NCI-H187 treated with DMSO at 0.1 percent for 48 hours (cell line): ENCODE results near the gene AMER2.

Source experiments
- DNase-seq: peaks from one replicate; lab custom pipeline; 2025; lab: John Stamatoyannopoulos, UW

The AMER2 gene, protein sequence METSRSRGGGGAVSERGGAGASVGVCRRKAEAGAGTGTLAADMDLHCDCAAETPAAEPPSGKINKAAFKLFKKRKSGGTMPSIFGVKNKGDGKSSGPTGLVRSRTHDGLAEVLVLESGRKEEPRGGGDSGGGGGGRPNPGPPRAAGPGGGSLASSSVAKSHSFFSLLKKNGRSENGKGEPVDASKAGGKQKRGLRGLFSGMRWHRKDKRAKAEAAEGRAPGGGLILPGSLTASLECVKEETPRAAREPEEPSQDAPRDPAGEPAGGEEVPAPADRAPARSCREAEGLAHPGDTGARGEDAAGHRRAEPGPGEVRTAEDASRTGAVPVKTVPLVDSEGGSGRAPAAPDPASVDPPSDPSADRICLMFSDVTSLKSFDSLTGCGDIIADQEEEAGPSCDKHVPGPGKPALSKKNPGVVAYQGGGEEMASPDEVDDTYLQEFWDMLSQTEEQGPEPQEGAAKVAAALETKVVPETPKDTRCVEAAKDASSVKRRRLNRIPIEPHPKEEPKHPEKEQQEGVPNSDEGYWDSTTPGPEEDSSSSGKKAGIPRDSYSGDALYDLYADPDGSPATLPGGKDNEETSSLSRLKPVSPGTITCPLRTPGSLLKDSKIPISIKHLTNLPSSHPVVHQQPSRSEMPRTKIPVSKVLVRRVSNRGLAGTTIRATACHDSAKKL

DNA sequence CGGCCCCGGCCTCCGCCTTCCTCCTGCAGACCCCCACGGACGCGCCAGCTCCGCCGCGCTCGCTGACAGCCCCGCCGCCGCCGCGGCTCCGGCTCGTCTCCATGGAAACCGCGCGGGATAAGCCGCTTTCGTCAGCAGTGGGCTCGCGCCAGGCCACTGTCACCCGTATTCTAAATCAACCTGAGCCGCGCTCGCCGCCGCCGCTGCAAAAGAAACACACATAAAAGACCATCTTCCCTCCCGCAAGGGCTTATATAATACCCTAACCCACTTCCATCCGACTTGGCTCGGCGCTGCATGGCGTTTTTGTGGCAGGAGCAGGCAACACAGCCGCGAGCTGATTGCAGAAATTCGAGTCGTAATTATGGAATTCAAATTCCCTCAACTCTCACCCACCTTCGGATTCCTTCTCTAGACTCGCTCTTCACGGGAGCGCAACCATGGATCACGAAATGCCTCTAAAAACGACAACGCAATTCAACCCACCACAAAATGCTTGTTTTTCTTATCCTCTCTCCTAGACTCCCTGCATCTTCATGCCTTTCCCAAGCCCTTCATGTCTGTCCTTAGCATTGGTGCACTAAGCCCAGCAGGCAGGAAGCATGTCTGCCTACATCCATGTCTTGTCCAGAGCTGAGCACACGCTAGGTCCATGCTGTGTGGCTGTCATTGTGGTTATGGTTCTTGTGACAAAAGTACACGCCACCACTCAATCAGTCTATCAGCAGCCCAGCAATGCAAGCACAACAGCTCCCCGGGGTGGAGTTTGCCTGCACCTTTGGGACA, at the start of gene AMER2:
TSS of gene AMER2 (minus strand) at position 772 of the 786 bp plus-strand sequence. CDS start at position 103, 669 bp downstream.
- no peak for DNase-seq

DNA sequence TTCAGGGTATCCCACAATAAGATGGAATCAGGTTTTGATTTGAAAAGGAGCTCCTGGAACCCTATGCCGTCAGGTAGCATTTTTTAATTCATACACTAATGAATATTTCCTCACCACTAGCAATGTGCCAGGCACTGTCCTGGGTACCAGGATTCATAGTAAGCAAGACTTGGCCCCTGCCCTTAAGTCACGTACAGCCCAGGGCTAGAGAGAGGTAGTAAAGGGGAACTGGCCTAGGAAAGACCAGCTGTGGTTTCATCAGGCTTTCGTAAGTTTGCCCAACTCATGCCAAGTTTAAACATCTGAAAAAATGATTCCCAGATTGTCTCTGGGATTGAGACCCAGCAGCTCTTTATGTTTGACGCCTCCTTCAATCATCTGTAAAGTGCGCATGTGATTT, 45.9 kb upstream of the AMER2 start:
- no peak for DNase-seq

DNA sequence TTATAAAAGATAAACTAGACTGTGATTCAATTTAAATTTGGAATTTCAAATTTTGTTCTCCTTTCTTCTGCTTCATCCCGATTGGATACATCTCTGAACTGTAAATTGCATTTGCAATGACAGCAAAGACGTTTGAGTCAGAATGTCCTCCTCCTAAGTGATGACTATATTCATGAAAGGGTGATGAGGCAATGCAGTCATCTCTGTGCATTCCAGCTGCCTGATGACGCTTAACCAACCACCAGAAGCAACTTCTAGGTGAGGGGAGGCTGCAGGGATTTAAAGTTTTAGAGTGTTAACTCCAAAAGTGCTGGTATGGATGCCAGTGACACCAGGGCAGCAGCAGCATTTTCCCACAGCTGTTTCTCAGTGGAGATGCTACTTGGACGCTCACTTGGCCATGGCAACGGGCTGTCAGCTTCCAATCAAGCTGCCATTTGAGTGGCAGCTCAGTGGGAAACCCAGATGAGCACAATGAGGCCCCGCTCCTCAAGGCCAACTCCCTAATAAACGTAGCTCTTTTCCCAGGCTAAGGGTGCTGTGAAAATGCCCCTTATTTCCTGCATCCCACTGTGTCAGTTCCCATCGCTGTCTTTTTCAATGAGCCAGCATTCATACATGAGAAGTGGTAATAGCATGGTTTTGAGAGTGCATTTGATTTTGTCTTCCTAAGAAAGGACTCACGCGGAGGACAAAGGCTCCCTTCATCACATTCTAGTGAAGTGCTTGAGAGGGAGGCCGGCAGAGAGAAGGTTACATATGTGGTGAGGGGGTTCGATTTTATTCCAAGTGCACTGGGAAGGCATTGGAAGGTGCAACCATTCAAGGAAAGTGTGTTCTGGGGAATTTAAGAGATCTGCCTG, 45.2 kb upstream of the AMER2 start:
- DNase-seq = no peak

DNA sequence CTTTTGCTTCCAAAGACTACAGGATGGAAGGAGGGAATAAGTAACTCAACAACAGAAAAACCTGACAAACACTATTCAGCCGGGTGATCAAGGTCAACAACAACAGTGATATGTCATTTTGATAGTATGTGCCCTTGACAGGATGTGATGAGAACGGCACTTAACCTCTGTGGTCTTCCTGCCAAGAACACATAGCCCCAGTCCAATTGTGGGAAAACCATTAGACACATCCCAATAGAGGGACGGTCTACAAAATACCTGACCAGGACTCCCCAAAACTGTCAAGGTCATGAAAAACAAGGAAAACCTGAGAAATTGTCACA, 43.1 kb upstream of the AMER2 start:
- DNase-seq = no peak

DNA sequence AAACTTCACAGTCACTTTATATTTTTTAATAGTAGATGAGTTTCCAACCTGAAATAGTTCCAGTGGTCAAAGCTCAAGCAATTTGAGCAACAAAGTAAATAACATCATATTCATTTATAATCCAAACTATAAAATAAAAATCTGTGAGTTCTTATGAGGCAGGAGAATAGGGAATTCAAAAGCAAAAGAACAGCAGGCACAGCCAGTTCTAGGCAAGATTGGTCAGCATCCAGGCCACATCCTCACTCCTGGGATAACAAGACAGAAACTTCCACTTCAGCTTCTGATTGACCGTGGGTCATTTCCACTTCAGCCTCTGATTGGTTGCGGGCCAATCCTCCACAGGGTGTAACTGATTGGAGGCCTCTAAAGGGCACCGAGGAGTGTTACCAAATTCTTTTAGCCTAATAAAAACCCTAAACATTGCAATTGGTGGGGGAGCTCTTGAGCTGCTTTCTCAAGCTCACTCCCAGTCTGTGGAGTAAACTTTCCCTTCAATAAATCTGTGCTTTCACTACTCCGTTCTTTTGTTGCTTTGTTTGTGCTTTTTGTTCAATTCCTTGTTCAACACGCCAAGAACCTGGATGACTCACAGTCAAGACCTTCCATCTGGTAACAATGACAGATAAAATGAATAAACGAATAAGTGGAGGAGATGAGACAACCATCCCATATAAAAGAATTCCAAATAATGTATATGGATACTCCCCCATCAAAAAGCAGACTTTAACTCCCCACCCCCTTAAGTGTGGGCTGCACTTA, 42.6 kb upstream of the AMER2 start:
- no peak for DNase-seq

DNA sequence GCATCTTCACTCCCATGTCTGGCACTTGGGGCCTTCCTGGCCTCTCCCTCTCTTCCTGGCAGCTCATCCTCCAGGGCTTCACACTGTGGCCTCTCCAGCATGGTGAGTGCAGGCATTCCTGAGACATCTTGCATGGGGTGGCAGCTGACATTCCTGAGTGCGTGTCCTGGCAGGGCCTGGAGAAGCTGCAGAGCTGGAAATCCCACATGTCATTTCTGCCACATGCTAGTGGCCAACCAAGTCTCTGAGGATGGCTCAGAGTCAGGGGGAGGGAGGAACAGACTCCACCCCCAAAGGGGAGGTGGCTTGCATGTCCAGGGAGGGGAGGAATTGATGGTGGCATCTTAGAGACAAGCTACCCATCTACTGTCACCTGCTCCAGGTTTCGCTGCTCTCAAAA, 41.6 kb upstream of the AMER2 start:
- no peak for DNase-seq

DNA sequence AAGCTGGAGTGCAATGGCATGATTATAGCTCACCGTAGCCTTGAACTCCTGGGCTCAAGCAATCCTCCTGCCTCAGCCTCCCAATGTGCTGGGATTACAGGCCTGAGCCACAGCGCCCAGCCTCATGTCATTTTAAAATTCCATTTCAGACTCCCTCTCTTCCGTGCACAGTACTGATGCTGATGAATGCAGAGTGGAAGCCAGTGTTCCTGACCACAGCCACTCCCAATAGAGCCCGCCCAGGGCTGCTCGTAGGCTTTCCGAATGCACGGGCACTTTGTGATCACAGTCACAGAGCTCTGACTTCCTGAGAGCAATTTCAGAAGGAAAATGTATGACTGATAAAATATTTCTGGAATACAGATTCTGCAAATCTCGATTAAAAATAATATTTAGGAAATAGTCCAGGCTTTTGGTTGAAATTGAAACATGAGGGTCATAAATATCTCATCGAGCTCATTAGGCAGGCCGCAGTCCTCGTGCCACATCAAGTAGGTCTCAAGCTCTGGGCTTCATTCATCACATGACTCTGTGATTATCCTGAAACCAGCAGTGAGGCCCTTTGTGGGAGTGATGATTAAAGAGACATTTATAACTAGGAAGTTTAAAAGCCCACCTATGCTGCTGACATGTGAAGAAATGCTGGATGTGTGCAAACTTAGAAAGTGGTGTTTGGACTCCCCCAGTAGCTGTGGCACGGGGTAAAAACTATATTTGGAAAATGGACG, 38.9 kb upstream of the AMER2 start:
- no peak for DNase-seq

DNA sequence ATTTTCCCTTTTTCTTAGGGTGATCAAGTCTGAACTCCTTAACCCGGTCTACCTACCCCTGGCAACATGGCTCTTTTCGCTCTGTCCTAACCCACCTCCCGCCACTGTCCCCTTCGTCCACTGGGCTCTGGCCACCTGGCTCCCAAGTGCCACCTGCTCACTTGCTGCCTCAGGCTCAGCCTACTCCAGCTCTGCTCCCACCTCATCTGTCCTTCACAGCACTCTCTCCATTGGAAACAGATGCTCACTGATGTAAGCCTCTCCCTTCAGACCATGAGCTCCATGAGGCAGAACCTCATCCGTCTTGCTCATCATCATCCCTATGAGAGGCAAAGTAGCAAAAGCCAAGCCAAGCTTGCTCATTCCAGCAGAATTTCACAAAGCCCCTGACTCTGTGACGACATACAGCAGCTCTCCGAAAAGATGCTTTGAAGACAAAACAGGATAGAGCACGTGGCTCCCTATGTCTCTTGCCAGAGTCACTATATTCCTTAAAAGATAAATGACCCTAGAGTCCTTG, 35.3 kb upstream of the AMER2 start:
- DNase-seq = no peak

DNA sequence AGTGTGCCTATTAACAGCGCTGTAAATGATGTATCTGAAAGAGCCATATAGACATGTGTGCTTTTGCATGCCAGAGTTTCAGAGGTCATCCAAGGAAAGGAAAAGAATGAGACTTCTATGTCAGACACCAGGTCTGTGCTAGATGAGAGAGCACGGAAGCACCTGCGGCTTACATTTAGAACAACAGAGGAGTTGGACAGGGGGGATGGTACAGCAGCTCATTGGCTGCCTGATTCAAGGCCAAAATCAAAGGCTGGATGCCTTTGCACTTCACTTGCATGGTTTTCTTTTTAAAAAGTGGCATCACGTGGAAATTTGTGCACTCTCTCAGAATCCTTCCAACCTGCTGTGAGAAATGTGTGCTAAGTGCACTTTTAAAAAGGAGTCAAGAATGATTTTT, 32.8 kb upstream of the AMER2 start:
- no peak for DNase-seq

DNA sequence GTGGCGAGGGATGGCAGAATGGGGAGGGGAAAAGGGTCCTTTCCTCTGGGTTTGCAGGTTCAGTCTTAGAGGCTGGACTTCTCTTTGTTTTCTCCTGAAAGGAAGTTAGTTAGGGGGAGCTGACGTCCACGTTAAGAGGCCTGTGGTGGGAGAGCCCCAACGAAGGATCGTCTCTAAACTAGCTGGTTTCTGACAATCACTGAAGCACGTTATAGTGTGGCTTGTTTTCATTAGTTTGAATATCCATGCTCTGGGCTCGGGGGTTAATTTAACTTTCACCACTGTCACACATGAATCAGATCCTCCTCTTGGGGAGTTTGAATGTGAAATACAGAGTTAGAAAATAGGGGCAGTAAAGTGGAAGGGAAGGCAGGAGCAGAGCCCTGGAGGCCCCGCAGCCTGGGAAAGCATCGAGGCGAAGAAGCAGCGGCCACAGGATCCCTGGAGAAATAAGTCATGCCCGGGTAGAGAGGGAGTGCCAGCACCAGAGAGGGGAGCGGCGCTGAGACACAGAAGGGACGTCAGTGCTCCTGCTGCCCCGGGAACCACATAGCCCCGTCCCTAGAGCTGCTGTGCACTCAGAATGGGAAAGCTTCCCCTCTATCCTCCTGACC, 31.1 kb upstream of the AMER2 start:
- no peak for DNase-seq

DNA sequence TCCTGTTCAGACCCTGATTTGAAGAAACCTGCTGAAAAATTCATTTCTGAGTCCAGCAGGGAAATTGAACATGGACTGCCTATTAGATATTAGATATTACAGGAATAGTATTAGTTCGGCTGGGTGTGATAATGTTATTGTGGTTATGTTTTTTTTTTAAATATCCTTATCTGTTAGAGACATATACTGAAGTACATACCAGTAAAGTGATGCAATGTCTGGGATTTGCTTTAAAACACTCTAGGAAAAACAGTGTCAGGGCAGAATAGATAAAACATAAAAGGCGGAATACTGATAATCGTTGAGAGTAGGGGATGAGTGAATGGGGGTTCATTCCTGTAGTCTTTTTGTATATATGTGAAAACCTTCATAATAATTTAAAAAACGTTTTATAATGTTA, 28.7 kb upstream of the AMER2 start:
- no peak for DNase-seq

DNA sequence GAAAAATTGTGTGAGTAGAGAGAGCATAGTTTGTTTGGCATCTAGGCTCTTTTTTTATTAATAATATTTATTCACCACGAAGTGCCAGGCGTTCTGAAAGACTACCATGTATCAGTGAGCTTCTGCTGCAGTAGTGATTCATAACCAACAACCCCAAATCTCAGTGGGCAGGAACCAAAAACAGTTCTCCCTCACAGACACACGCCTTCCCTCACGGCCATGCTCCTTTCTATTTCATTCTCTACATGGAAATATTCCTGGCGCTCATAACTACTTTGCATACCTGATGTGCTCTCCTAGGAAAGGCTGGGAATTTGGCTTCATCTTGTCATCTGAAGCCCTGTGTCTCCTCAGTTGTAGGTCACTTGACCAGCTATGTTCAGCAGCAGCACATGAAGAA, 26.6 kb upstream of the AMER2 start:
- DNase-seq = no peak

DNA sequence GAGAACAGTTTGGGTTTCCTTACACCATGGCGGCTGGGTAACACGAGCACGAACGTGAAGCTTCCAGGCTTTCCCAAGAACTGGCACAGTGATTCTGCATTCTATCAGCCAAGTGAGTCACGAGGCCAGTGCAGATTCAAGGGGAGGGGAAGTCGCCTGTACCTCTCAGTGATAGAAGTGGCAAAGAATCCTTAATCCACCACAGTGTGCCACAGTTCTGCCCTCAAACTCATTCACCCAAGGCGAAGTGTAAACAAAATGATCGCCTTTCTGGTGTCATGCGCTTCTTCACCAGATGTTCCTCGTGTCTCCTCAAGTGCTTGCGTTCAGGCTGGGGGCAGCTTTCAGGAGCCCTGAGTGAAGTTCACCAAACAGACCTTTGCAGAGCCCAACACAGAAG, 24.9 kb upstream of the AMER2 start:
- no peak for DNase-seq

DNA sequence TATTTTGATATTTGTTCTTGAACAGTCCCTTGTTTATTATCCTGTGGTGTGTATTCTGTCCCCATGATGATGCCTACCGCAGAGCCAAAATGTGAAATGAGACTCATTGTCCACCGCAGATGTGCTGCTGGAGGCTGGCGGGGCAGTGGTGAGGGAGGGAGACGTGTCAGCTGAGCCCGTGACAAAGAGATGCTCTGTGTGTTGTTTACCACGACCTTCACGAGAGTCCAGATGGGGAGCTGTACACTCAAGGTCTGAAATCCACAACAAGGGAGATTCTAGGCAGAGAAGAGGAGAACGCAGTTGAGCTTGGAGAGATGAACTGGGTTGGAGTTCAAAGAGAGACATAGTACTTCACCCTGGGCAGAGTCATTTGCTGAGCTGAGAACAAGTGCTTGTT, 20.8 kb upstream of the AMER2 start:
- no peak for DNase-seq

DNA sequence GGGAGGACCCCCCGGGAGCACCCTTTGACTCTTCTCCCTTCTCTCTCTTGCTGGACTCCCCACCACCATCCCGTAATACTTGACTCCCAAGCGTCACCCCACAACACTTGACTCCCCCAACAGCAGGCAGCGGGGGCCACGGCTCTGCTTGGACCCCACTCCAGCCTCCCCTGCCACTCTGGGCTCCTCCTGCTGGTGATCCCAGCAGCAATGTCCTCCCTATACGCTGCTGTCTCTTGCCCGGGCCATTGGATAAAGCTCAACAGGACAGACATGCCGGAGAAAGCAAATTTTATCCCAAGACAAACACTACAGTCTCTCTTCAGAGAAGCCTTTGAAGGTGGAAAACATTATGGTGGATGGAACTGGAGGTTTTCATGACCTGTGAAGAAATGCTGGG, 20.4 kb upstream of the AMER2 start:
- no peak for DNase-seq

DNA sequence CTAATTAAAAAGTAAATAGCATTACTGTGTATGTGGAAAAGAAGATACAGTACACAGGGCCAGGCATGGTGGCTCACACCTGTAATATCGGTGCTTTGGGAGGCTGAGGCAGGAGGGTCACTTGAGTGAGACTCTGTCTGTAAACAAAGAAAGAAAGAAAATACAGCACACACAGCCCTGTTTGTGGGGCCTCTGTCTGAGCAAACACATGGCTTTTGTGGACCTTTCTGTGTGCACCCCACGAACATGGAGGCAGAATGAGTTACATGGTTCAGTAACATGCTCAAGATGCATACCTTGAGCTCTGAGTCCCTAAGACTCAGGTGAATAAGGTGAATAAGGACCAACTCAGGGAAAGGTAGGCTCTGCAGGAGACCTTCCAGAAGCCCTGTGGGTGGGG, 20.0 kb upstream of the AMER2 start:
- DNase-seq = no peak

DNA sequence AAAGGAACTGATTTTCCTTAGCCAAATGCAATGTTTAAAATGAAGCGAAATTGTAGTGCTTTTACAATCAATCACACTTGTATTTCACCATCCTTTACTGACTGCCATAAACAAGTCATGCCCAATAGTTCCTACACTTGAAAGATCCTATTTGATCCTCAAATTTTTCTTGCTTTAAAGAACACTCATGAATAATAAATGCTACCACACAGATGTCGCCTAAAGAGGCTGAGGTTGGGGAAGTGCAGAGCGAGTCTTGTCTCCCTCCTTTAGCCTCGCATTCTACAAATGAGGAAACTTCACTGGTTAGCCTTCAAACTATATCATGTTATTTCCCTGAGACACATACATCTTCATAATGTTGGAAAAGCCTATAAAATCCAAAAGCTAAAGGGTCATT, 18.7 kb upstream of the AMER2 start:
- DNase-seq = no peak

DNA sequence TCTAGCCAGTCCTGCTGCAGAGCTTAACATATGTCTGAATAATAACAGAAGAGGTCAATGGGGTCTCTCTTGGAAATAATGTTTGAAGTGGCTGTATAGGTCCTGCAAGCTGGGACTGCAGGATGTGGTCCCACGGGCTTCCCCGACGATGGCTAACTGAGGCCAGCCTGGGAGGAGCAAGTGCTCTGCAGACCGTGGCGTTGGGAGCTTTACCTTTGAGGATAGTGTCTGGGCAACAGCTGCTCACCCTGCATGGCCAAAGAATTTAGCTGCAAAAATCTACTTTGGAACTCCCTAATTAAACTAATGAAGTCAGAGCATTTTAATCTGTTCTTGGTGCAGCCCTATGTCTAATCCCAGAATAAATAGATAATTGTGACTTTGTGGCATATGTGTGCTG, 18.2 kb upstream of the AMER2 start:
- DNase-seq = no peak

DNA sequence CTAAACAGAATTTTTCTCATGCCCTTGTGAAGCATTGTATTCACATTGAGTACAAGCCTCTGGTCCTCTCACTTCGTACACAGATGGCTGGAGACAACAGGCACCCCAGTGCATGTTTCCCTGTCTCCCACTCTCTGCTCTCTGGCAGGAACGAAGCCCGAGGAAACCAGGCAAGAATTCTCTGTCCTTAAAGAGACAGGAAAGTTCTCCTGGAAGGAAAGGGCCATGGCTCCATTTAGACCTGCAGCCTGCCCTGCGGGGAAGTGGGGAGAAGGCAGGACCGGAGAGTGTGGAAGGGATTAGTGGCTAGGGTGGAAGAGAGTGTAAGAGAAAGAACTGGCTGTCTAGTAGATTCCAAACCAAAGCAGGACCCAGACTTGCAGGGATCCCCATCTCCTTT, 15.5 kb upstream of the AMER2 start:
- no peak for DNase-seq

DNA sequence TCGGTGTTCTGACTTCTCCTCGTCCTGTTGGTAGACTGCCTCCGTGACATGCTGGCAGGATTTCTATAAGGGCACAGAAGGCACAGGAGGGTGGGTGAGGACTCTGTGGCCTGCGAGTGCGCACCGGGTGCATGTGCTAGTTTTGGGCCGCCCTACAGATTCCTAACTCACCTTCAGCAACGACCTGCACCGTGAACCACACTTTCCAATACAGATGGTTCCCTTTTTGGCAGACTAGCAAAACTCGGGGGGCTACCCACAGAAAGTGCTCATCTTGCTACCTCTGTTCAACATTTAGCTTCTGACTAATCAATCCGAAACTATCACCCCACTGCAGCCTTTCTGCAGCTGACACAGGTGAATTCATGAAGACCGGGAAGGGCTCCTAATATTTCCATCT, 14.1 kb upstream of the AMER2 start:
- DNase-seq = no peak
